Activated CD4-positive, alpha-beta T cell treated with anti-CD3 and anti-CD28 coated beads for 36 hours (primary cell): Measurements from ENCODE around the gene PAWR. TPM values are rescaled to one million over a fixed set of nuclear protein-coding genes. Genes with fewer than 3 reads are reported as not detected.
"Not testable (repeated sequence)": the region's sequence is repeated elsewhere in the genome, so short reads cannot be mapped to it uniquely, and the experiment has no call there.

Experiments used
- ATAC-seq: fragments of 200-7000 bp; cut with Tn5 transposase; one replicate; pipeline ENCODE4 v1.10.0; 2021; ENCODE audit warnings: mild to moderate bottlenecking, moderate library complexity
- CTCF ChIA-PET: fragments of 350-600 bp; sonication (Branson Sonifier 250); formaldehyde crosslinking; loops from one replicate; lab custom pipeline; 2021; ENCODE audit warnings: antibody characterized with exemption; lab: Charles Lee
- POLR2A ChIA-PET: fragments of 350-600 bp; sonication (Branson Sonifier 250); formaldehyde crosslinking; loops from one replicate; lab custom pipeline; 2021; ENCODE audit warnings: antibody characterized with exemption, inconsistent platforms; lab: Charles Lee
- DNase-seq: peaks from one replicate; pipeline ENCODE4 v3.0.0-alpha.2; 2020
- H3K27ac Mint-ChIP-seq: one replicate; pipeline ENCODE4 v1.8.0; 2021; ENCODE audit warnings: mixed read lengths
- H3K27me3 Mint-ChIP-seq: one replicate; pipeline ENCODE4 v1.8.0; 2021; ENCODE audit warnings: mixed read lengths
- H3K36me3 Mint-ChIP-seq: one replicate; pipeline ENCODE4 v1.8.0; 2021; ENCODE audit warnings: low read depth, mixed read lengths
- H3K4me1 Mint-ChIP-seq: one replicate; pipeline ENCODE4 v1.8.0; 2021; ENCODE audit warnings: mixed read lengths
- H3K4me3 Mint-ChIP-seq: one replicate; pipeline ENCODE4 v1.8.0; 2021; ENCODE audit warnings: mild to moderate bottlenecking, moderate library complexity, mixed read lengths
- H3K9me3 Mint-ChIP-seq: one replicate; pipeline ENCODE4 v1.8.0; 2021; ENCODE audit warnings: low read depth, mixed read lengths
- intact Hi-C, 2 experiments: fragments of 100-400 bp; cut with DNase I in 1 of 2; cut with micrococcal nuclease in 1 of 2; formaldehyde crosslinking; loops; one replicate each; pipeline versions ENCODE4 v1.14.2 to v1.15.1; 2022 to 2024; cut with DNase I, micrococcal nuclease
- total RNA-seq, 2 experiments: library from RNA; stranded (reverse); gene quantifications; one replicate each; pipeline ENCODE4 v1.2.3, GENCODE V29; 2021

PAWR gene
- total RNA-seq, 2 experiments from 2014 or later = 7.0 to 10.1 TPM

DNA sequence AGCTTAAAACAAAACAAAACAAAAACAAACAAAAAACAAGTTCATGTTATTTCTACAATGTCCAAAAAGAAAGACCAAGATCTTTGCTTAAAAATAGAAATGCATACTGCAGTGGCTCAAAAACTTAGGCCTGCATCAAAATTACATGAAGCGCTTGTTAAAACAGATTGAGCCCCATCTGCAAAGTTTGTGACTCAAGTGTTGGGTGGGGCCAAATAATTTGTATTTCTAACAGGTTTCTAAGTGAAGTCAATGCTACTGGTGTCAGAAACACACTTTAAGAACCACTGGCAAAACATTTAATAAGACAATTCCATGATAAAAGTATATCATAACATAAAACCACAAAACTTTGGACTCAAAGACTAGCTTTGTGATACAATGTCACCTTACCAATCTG lies 105.6 kb downstream of the PAWR start:
- Mint-ChIP-seq H3K9me3 (no peaks in the 10 kb centered on the region), H3K4me1 (no peaks in the 10 kb centered on the region), H3K4me3 (no peak overlapping the region), H3K27me3 (no peaks in the 10 kb centered on the region), H3K27ac (no peak overlapping the region), H3K36me3 (no peaks in the 10 kb centered on the region)
- POLR2A ChIA-PET = no interaction called here
- intact Hi-C loops = no loop called here
- DNase-seq = no peak
- ATAC-seq = no peak
- CTCF ChIA-PET = interaction anchor here (0.6 kb wide), 1 partner anchor 76 kb away, joined by 3 read pairs; no protein-coding TSS in a partner anchor

DNA sequence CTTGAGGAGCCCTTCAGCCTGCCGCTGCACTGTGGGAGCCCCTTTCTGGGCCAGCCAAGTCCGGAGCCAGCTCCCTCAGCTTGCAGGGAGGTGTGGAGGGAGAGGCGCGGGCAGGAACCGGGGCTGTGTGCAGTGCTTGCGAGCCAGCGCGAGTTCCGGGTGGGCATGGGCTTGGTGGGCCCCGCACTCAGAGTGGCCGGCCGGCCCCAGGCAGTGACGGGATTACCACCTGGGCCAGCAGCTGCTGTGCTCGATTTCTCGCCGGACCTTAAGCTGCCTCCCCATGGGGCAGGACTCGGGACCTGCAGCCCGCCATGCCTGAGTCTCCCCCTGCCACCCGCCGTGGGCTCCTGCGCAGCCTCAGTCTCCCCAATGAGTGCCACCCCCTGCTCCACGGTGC lies 116.9 kb downstream of the PAWR start:
- intact Hi-C loops = no loop called here
- ATAC-seq (no peak), DNase-seq (no peak)
- peaks cover 14% of the 10 kb centered on the region for H3K9me3 Mint-ChIP-seq
- no peak overlapping the region for H3K27ac Mint-ChIP-seq
- CTCF ChIA-PET = no interaction called here
- H3K27me3 Mint-ChIP-seq = no peaks in the 10 kb centered on the region
- H3K36me3 Mint-ChIP-seq = peaks cover 13% of the 10 kb centered on the region
- POLR2A ChIA-PET = no interaction called here
- H3K4me3 Mint-ChIP-seq = no peak overlapping the region
- H3K4me1 Mint-ChIP-seq = no peaks in the 10 kb centered on the region

DNA sequence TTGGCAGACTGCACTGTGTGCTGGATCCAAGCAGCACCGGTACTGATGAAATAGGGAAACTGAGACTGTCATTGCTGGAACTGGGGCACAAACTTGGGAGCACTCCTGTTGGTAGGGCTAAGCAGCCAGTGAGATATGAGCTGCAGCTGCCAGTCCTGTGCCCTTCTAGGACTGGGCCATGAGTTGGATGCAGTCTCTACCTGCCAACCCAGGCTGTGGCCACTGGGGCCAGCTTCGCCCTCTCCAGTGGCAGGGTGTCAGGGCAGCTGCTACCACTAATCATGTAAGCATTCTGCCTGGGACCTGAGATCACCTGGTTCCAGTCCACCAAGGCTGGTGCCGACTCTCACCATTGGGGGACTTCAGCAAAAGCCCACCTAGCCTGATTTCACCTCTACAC lies 121.1 kb downstream of the PAWR start:
- ChIA-PET POLR2A (no interaction called here), CTCF (no interaction called here)
- intact Hi-C loops = no loop called here
- Mint-ChIP-seq H3K9me3 (peaks cover 11% of the 10 kb centered on the region), H3K27ac (no peak overlapping the region), H3K36me3 (peaks cover 10% of the 10 kb centered on the region), H3K4me3 (no peak overlapping the region), H3K27me3 (no peaks in the 10 kb centered on the region), H3K4me1 (no peaks in the 10 kb centered on the region)
- DNase-seq = no peak
- no peak for ATAC-seq

GRCh38 chr12:79567175-79567563 lies 123.6 kb downstream of the PAWR start:
- Mint-ChIP-seq H3K27ac (no peak overlapping the region), H3K4me3 (no peak overlapping the region), H3K9me3 (peaks cover 4% of the 10 kb centered on the region), H3K27me3 (no peaks in the 10 kb centered on the region), H3K36me3 (peaks cover 2% of the 10 kb centered on the region), H3K4me1 (no peaks in the 10 kb centered on the region)
- intact Hi-C loops = no loop called here
- CTCF ChIA-PET = interaction anchor here (1.3 kb wide), 1 partner anchor 16 kb away, joined by 4 read pairs; no protein-coding TSS in a partner anchor
- ATAC-seq (no peak), DNase-seq (no peak)
- POLR2A ChIA-PET = no interaction called here

- Mint-ChIP-seq H3K4me1 (no peaks in the 10 kb centered on the region), H3K4me3 (no peak overlapping the region), H3K9me3 (peaks cover 4% of the 10 kb centered on the region), H3K36me3 (peaks cover 2% of the 10 kb centered on the region), H3K27me3 (no peaks in the 10 kb centered on the region), H3K27ac (no peak overlapping the region)
- no peak for ATAC-seq
- CTCF ChIA-PET = interaction anchor here (1.3 kb wide), 1 partner anchor 17 kb away, joined by 4 read pairs; no protein-coding TSS in a partner anchor
- intact Hi-C loops = no loop called here
- POLR2A ChIA-PET = no interaction called here
- no peak for DNase-seq
These were observed 124.2 kb downstream of the PAWR start for GRCh38 chr12:79566452-79567174.

- H3K4me1 Mint-ChIP-seq, H3K27ac Mint-ChIP-seq, H3K27me3 Mint-ChIP-seq, H3K9me3 Mint-ChIP-seq, H3K4me3 Mint-ChIP-seq, intact Hi-C loops, ATAC-seq, CTCF ChIA-PET, DNase-seq, POLR2A ChIA-PET, H3K36me3 Mint-ChIP-seq: not testable (repeated sequence)
These were observed 125.9 kb downstream of the PAWR start for GRCh38 chr12:79564727-79565350.

GRCh38 chr12:79563021-79563740 lies 127.6 kb downstream of the PAWR start:
- H3K4me1 Mint-ChIP-seq = no peaks in the 10 kb centered on the region
- ATAC-seq (no peak), DNase-seq (no peak)
- no peak overlapping the region for H3K4me3 Mint-ChIP-seq
- intact Hi-C loops = no loop called here
- no peaks in the 10 kb centered on the region for H3K36me3 Mint-ChIP-seq
- ChIA-PET POLR2A (no interaction called here), CTCF (no interaction called here)
- no peak overlapping the region for H3K27ac Mint-ChIP-seq
- H3K27me3 Mint-ChIP-seq = no peaks in the 10 kb centered on the region
- H3K9me3 Mint-ChIP-seq = no peaks in the 10 kb centered on the region

GRCh38 chr12:79561401-79562132 lies 129.2 kb downstream of the PAWR start:
- ATAC-seq (no peak), DNase-seq (no peak)
- intact Hi-C loops = no loop called here
- CTCF ChIA-PET = no interaction called here
- no peaks in the 10 kb centered on the region for H3K4me1 Mint-ChIP-seq
- H3K36me3 Mint-ChIP-seq = no peaks in the 10 kb centered on the region
- H3K27ac Mint-ChIP-seq = no peak overlapping the region
- no peaks in the 10 kb centered on the region for H3K27me3 Mint-ChIP-seq
- POLR2A ChIA-PET = no interaction called here
- no peaks in the 10 kb centered on the region for H3K9me3 Mint-ChIP-seq
- no peak overlapping the region for H3K4me3 Mint-ChIP-seq

DNA sequence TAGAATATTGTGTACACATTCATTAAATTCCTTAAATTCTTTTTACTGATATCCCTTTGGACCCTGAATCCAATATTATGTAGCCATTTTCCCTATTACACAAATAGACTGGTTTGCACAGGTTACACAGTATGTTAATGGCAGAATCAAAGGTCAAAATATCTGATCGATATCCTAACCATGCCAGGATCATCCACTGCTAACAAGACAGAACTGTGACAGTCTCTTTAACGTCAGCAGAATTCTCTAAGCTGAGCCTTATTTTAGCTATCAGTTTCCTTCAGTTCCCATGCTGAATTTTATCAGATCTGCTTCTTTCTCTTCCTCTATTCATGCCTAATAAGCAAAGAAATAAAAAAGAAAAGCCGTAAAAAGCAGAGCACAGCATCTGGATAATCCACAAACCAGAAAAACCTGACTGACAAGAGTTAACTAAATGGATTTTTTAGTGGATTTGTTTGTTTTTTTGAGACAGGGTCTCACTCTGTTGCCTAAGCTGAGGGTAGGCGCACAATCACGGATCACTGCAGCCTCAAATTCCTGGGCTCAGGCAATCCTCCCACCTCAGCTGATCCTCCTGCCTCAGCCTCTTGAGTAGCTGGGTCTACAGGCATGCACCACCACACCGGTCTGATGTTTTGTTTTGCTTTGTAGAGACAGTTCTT lies 130.4 kb downstream of the PAWR start:
- CTCF ChIA-PET = interaction anchor here (0.6 kb wide), 1 partner anchor 48 kb away, joined by 3 read pairs; no protein-coding TSS in a partner anchor
- intact Hi-C loops = no loop called here
- Mint-ChIP-seq H3K9me3 (no peaks in the 10 kb centered on the region), H3K27me3 (no peaks in the 10 kb centered on the region), H3K4me3 (no peak overlapping the region), H3K4me1 (no peaks in the 10 kb centered on the region), H3K36me3 (no peaks in the 10 kb centered on the region), H3K27ac (no peak overlapping the region)
- POLR2A ChIA-PET = no interaction called here
- no peak for ATAC-seq
- DNase-seq = no peak

DNA sequence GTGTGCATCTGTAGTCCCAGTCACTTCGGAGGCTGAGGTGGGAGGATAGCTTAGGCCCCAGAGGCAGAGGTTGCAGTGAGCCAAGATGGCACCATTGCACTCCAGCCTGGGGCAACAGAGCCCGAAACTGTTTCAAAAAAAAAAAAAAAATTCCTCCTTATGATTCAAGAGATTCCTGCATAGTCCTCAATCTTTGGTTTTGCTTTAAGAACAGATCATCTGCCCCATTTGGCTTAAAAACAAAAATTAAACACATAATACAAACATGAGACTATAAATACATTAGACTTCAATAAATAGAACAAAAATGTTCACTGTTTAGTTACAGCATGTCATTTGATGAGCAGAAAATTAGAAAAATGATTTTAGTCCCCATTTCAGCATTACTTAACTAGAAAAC lies 131.2 kb downstream of the PAWR start:
- H3K36me3 Mint-ChIP-seq = no peaks in the 10 kb centered on the region
- CTCF ChIA-PET = interaction anchor here (0.6 kb wide), 1 partner anchor 48 kb away, joined by 3 read pairs; no protein-coding TSS in a partner anchor
- no peaks in the 10 kb centered on the region for H3K4me1 Mint-ChIP-seq
- intact Hi-C loops = no loop called here
- H3K27me3 Mint-ChIP-seq = no peaks in the 10 kb centered on the region
- no peaks in the 10 kb centered on the region for H3K9me3 Mint-ChIP-seq
- no peak for DNase-seq
- POLR2A ChIA-PET = no interaction called here
- H3K27ac Mint-ChIP-seq = no peak overlapping the region
- ATAC-seq = no peak
- H3K4me3 Mint-ChIP-seq = no peak overlapping the region

GRCh38 chr12:79558924-79559469 lies 131.8 kb downstream of the PAWR start:
- H3K4me3 Mint-ChIP-seq = no peak overlapping the region
- H3K27ac Mint-ChIP-seq = no peak overlapping the region
- H3K27me3 Mint-ChIP-seq = no peaks in the 10 kb centered on the region
- intact Hi-C loops = no loop called here
- no peaks in the 10 kb centered on the region for H3K4me1 Mint-ChIP-seq
- ATAC-seq (no peak), DNase-seq (no peak)
- POLR2A ChIA-PET = no interaction called here
- CTCF ChIA-PET = no interaction called here
- H3K36me3 Mint-ChIP-seq = no peaks in the 10 kb centered on the region
- H3K9me3 Mint-ChIP-seq = no peaks in the 10 kb centered on the region
